ENCODE measurements around the gene OR6S1. TPM values are rescaled to one million over a fixed set of nuclear protein-coding genes. Genes with fewer than 3 reads are reported as not detected.

The OR6S1 gene
- total RNA-seq, 1 experiment from 2014 or later: not detected

- TF ChIP-seq PRDM15 (CRISPR knock-in tag; IDR thresholded peaks at IDR 0.05): no peak
- no peak for TF ChIP-seq RORB (CRISPR knock-in tag; IDR thresholded peaks at IDR 0.05)
- no peak for TF ChIP-seq SOX15 (CRISPR knock-in tag; IDR thresholded peaks at IDR 0.05)
- TF ChIP-seq MAX (CRISPR knock-in tag; IDR thresholded peaks at IDR 0.05): peak; percentile 49; the same call in 1 of the 2 replicates
- no peak for TF ChIP-seq ZNF138 (CRISPR knock-in tag; conservative IDR thresholded peaks at IDR 0.05)
- peak; percentile 23; the same call in 1 of the 2 replicates for TF ChIP-seq JUN (CRISPR knock-in tag; IDR thresholded peaks at IDR 0.05)
- peak; percentile 51; the same call in 1 of the 2 replicates for TF ChIP-seq SP1 (CRISPR knock-in tag; conservative IDR thresholded peaks at IDR 0.05)
These were observed 28.1 kb downstream of the OR6S1 start (continued) for GRCh38 chr14:20613094-20614037.

GRCh38 chr14:20612403-20612802, 29.1 kb downstream of the OR6S1 start:
- no peaks in the 10 kb centered on the region for H3K36me3 Mint-ChIP-seq
- H3K27ac Mint-ChIP-seq: no peak overlapping the region
- ChIA-PET POLR2A (no interaction called here), CTCF (interaction anchor here (0.7 to 2.2 kb wide), 17 partner anchors 10 to 284 kb away, joined by 3 to 26 read pairs (median 5); partner anchors contain the start of genes APEX1, OSGEP, PARP2 and PIP4P1)
- TF ChIP-seq PRRX2 (CRISPR knock-in tag; IDR thresholded peaks at IDR 0.05) (no peak), CBFB (CRISPR knock-in tag; IDR thresholded peaks at IDR 0.05; ENCODE audit: low read depth) (no peak), NR2C2 (CRISPR knock-in tag; IDR thresholded peaks at IDR 0.05) (no peak), NFYB (CRISPR knock-in tag; conservative IDR thresholded peaks at IDR 0.05; ENCODE audit: low read depth) (no peak), ZNF232 (CRISPR knock-in tag; IDR thresholded peaks at IDR 0.05) (no peak), TP53 (CRISPR knock-in tag; IDR thresholded peaks at IDR 0.05) (no peak), SMAD4 (CRISPR knock-in tag; IDR thresholded peaks at IDR 0.05) (no peak), E2F1 (CRISPR knock-in tag; IDR thresholded peaks at IDR 0.05) (no peak), NFATC4 (CRISPR knock-in tag; IDR thresholded peaks at IDR 0.05) (no peak)
- TF ChIP-seq, protein P1, sequence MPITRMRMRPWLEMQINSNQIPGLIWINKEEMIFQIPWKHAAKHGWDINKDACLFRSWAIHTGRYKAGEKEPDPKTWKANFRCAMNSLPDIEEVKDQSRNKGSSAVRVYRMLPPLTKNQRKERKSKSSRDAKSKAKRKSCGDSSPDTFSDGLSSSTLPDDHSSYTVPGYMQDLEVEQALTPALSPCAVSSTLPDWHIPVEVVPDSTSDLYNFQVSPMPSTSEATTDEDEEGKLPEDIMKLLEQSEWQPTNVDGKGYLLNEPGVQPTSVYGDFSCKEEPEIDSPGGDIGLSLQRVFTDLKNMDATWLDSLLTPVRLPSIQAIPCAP (CRISPR knock-in tag; IDR thresholded peaks at IDR 0.05): no peak
- DNase-seq (ENCODE audit: low spot score) (no peak), ATAC-seq (no peak)
- no peaks in the 10 kb centered on the region for H3K27me3 Mint-ChIP-seq (ENCODE audit: low read depth)
- no peak overlapping the region for H3K4me3 Mint-ChIP-seq
- no peaks in the 10 kb centered on the region for H3K9me3 Mint-ChIP-seq
- peaks cover 13% of the 10 kb centered on the region for H3K4me1 Mint-ChIP-seq

DNA sequence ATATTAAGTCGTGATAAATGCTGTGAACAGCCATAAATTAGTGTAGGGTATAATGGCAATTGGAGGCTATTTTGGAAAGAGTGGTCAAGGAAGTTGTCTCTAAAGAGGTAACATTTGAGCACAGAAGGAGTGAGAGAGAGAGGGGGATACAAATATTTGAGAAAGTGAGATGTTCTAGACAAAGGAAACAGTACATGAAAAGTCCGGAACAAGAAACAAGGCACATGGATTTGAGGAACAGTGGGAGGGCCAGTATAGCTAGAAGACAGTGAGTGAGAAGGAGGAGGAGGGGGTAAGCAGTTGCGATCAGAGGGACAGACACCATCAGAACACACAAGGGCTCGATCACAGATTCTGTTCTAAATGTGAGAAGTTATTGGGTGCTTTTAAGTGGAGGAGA, 30.2 kb downstream of the OR6S1 start:
- Mint-ChIP-seq H3K4me1 (peaks cover 22% of the 10 kb centered on the region), H3K9me3 (no peaks in the 10 kb centered on the region)
- POLR2A ChIA-PET: no interaction called here
- TF ChIP-seq NFYB (CRISPR knock-in tag; conservative IDR thresholded peaks at IDR 0.05; ENCODE audit: low read depth): no peak
- TF ChIP-seq, protein P2, sequence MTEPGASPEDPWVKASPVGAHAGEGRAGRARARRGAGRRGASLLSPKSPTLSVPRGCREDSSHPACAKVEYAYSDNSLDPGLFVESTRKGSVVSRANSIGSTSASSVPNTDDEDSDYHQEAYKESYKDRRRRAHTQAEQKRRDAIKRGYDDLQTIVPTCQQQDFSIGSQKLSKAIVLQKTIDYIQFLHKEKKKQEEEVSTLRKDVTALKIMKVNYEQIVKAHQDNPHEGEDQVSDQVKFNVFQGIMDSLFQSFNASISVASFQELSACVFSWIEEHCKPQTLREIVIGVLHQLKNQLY (CRISPR knock-in tag; IDR thresholded peaks at IDR 0.05): no peak
- TF ChIP-seq E2F1 (CRISPR knock-in tag; IDR thresholded peaks at IDR 0.05): no peak
- no peak for TF ChIP-seq FOXJ3 (CRISPR knock-in tag; IDR thresholded peaks at IDR 0.05; ENCODE audit: borderline replicate concordance)
- no peak for TF ChIP-seq SMAD3 (CRISPR knock-in tag; IDR thresholded peaks at IDR 0.05; ENCODE audit: borderline replicate concordance)
- TF ChIP-seq, protein P3, sequence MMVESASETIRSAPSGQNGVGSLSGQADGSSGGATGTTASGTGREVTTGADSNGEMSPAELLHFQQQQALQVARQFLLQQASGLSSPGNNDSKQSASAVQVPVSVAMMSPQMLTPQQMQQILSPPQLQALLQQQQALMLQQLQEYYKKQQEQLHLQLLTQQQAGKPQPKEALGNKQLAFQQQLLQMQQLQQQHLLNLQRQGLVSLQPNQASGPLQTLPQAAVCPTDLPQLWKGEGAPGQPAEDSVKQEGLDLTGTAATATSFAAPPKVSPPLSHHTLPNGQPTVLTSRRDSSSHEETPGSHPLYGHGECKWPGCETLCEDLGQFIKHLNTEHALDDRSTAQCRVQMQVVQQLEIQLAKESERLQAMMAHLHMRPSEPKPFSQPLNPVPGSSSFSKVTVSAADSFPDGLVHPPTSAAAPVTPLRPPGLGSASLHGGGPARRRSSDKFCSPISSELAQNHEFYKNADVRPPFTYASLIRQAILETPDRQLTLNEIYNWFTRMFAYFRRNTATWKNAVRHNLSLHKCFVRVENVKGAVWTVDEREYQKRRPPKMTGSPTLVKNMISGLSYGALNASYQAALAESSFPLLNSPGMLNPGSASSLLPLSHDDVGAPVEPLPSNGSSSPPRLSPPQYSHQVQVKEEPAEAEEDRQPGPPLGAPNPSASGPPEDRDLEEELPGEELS (CRISPR knock-in tag; IDR thresholded peaks at IDR 0.05): no peak
- TF ChIP-seq SMAD4 (CRISPR knock-in tag; IDR thresholded peaks at IDR 0.05): no peak

More for the DNA sequence above, 30.2 kb downstream of the OR6S1 start:
- DNase-seq (ENCODE audit: low spot score) (no peak), ATAC-seq (no peak)
- no peak overlapping the region for H3K4me3 Mint-ChIP-seq
- no peak overlapping the region for H3K27ac Mint-ChIP-seq
- H3K36me3 Mint-ChIP-seq: no peaks in the 10 kb centered on the region
- no peaks in the 10 kb centered on the region for H3K27me3 Mint-ChIP-seq (ENCODE audit: low read depth)
- CTCF ChIA-PET: no interaction called here
